ENCODE measurements around the gene PATJ. TPM values are rescaled to one million over a fixed set of nuclear protein-coding genes. Genes with fewer than 3 reads are reported as not detected.
"Not testable (repeated sequence)": the region's sequence is repeated elsewhere in the genome, so short reads cannot be mapped to it uniquely, and the experiment has no call there.

PATJ gene
- polyA plus RNA-seq, 5 donors: 21.1 to 38.3 (median 33.4) TPM

DNA sequence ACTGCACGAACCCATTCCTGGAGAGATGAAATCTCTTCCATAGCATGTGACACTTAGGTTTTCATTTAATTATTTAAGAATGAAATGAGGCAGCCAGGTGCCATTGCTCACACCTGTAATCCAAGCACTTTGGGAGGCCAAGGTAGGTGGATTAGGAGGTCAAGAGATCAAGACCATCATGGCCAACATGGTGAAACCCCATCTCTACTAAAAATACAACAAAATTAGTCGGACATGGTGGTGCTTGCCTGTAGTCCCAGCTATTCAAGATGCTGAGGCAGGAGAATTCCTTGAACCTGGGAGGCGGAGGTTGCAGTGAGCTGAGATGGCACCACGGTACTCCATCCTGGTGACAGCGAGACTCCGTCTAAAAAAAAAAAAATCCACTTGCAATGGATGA is 470.1 kb downstream of the PATJ start:
- DNase-seq: no peak

DNA sequence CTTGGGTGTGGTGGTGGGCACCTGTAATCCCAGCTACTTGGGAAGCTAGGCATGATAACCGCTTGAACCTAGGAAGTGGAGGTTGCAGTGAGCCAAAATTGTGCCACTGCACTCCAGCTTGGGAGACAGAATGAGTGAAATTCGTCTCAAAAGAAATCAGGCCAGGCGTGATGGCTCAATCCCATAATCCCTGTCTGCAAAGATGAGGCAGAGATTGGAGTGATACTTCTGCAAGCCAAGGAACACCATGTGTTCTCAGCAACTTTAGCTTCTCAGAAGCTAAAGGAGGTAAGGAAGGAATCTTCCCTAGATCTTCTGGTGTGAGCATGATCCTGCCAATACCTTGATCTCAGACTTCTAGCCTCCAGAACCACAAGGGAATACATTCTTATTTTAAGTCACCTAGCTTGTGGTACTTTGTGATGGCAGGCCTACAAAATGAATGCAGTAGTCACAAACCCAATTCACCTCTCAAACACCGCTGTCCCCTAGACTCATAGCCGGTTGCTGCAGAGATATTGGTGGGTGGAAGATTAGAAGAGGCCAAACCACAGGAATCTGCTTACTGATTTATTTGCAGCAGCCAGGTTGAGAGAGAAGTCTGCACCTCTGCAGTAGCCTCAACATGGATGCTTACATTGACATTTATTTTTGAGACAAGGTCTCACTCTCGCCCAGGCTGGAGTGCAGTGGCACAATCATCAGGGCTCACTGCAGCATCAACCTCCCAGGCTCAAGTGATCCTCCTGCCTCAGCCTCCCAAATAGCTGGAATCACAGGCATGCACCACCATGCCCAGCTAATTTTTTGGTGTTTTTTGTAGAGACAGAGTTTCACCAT is 471.0 kb downstream of the PATJ start:
- no peak for DNase-seq

DNA sequence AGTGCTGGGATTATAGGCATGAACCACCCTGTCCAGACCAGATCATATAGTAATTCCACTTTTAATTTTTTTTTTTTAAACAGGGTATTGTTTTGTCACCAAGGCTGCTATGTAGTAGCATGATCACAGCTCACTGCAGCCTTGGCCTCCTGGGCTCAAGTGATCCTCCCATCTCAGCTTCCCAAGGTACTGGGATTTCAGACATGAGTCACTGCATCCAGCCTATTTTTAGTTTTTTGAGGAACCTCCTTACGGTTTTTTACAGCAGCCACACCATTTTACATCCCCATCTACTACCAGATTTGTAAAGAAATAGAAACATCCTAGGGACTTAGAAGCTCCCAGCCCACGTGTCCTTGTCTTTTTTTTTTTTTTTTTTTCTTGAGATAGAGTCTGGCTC is 476.3 kb downstream of the PATJ start:
- DNase-seq: no peak

DNA sequence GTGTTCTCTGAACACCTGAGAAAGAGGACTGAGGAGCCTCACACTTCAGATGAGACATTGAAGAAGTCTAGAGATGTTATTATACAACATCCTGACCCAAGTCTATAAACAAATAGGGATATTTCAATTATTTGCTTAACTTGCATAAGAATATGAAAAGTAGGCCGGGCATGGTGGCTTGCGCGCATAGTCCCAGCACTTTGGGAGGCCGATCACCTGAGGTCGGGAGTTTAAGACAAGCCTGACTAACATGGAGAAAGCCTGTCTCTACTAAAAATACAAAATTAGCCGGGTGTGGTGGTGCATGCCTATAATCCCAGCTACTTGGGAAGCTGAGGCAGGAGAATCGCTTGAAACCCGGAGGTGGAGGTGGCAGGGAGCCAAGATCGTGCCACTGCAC is 478.2 kb downstream of the PATJ start:
- not testable (repeated sequence) for DNase-seq

DNA sequence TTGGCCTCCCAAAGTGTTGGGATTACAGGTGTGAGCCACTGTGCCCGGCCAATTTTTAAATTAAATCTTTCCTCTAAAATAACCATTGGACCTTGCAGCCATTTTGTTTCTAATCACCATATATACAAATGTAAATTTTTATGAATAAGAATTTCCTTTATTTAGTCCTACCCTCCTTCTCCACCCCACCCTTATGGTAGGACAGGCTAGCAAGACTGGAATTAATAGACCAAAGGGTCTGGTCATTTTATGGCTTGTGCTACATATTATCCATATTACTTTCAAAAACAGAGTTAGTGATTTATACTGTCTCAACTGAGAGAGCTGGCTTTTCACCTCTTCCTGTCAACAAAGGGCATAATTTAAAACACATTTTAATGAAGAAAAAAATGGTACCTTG is 478.9 kb downstream of the PATJ start:
- no peak for DNase-seq

DNA sequence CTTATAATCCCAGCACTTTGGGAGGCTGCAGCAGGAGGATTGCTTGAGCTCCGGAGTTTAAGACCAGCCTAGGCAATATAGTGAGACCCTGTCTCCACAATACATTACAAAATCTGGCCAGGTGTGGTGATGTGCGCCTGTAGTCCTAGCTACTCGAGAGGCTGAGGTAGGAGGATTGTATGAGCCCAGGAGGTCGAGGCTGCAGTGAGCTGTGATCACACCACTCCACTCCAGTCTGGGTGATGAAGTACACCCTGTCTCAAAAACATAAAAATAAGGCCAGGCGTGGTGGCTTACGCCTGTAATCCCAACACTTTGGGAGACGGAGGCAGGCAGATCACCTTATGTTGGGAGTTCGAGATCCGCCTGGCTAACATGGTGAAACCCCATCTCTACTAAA is 480.0 kb downstream of the PATJ start:
- no peak for DNase-seq

DNA sequence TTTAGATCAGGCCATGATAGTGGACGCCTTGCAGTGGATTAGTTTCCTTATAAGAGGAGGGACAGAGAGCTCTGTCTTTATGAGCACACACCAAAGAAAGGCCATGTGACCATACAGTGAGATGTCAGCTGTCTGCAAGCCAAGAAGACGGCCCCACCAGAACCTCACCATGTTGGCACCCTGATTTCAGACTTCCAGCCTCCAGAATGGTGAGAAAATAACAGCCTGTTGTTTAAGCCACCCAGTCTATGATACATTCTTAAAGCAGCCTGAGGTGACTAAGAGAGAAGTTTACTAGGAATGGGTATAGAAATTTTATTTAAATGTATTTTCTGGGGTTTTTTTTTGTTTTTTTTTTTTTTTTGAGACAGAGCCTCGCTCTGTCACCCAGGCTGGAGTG is 481.9 kb downstream of the PATJ start:
- DNase-seq: no peak

DNA sequence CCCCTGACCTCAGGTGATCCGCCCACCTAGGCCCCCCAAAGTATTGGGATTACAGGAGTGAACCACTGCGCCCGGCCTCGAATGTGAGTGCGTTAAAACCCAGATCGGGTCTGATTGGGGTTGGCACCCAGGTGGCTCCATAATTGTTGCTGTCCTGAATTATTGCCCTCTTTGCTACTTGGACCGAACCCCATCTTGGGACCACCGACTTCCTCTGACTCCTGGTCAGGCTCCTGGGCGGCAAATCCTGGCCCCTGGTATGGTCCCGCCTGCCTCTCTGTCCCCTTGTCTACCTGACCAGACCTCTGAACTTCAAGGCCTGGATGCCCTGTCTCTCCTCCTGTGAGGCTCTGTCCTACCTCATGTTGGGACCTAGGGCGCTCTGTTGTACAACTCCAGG is 485.2 kb downstream of the PATJ start:
- no peak for DNase-seq

Other genes starting within 250 kb of the PATJ start
- gene TM2D1, start 17.3 kb upstream of the PATJ start, polyA plus RNA-seq (ENCODE audit: insufficient read depth in 1 of 5, insufficient read length in 5 of 5, low replicate concordance in 1 of 5): 10 to 100 TPM; 63.3 to 85.2 (median 78.8) TPM